Activated effector memory CD4-positive, alpha-beta T cell treated with anti-CD3 and anti-CD28 coated beads, Interleukin-2, amount 50 U/mL, for 16 hours (primary cell): Measurements from ENCODE around the gene SAMSN1.

Source experiments
- DNase-seq: peaks from one replicate; pipeline ENCODE4 v3.0.0-alpha.2; 2020

SAMSN1 gene

DNA sequence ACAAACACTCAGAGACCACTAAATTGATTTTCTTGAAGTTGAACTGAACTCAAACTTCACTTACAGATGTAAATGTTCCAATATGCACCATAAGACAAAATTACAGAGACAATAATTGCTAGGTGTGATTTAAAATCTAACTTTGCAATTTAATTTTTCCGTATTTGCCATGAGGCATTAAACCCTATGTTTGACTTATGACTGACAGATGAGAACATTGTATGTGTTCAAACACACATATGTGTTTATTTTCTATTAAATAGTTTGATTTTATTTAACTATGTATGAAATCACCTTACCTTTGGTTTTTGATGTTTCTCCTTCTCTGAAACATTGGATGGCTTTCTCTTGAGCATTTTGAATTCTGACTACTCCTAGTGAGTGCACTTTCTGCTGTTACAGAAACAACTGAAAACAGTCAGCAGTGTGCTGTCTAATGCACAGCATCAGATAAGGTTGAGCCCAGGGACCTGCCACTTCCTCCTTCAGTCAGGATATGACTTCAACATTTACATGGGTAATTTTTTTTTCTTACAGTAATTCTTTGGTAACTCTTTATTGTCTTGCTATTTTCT lies at the start of gene SAMSN1:
SAMSN1 (minus strand) TSS at position 410 of the 575 bp plus-strand sequence; CDS start at position 356, 54 bp downstream.
- DNase-seq, result peak; percentile 88

DNA sequence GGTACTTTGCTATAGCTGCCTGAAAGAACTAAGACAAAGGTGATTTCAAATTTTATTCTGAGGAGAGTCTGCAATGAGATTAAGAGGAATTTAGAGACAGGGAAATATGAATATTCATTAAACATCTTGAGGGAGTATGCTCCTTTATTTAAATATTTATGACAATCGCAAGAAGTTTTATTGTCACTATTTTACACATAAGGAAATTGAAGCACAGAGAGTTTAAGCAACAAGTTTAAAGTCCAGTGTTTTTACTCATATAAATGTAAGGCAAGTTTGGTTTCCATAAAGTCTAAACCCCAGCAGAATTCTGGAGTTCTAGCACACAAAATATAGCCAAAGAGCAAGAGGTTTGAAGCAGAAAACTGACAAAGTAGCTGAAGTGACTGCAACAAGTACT lies 49.3 kb upstream of the SAMSN1 start:
- DNase-seq, result no peak

DNA sequence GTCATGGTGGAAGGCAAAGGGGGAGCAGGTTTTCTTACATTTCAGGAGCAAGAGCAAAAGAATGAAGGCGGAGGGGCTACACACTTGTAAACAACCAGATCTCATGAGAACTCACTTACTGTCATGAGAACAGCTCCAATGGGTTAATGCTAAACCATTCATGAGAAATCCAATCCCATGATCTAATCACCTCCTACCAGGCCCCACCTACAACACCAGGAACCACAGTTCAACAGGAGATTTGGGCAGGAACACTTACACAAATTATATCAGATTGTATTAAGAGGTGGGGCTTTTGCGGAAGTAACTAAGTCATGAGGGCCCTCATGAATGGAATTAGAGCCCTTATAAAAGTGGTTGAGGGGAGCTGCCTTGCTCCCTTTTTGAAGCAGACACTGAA lies 48.9 kb upstream of the SAMSN1 start:
- DNase-seq, result no peak

DNA sequence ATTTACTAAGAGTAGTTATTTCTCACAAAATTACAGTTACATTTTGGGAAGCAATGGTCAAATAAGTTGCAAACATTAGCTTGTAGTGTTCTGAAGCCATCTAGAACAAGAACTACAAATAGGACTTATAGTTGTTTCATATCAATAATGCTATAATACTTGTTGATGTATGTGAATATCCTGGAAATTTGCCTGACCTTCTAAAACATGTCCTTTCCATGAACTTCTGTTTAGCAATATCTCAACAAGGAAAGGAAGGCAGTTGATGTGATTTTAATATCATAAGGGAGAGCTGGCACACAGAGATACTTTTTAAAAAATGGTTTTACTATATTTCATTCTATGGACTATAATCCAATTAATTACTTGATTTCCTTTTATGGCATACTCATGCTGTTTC lies 47.1 kb upstream of the SAMSN1 start:
- DNase-seq, result no peak

DNA sequence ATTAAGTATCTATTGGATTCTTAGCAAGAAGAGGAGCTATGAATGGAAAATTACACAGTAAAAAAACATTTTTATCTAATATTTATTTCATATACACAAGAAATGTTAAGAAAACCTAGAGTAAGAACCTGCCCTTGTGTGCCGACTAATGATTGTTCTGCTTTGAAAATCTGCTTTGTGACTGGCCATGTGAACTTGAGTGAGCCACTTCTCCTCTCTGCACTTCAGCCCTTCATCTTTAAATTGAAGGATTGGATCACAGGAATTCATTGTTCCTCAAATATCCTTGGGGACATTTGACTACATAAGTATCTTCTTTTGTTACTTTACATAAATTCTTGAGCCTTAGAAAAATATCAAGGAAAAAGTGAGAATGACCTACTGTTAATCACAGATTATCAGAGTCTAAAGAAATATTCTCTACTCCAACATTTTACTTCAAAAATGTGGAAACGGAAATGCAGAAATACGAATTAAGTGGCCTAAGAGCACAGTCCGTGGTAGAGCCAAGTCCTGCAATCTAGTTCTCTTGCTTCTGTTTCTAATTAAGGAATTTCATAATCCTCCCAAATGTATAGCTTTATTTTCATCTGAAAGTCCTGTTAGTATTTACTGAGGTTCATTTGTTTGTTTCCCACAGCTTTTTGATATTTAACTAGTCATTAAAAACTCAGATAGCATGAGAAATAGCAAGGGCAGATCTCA lies 46.3 kb upstream of the SAMSN1 start:
- no peak for DNase-seq

DNA sequence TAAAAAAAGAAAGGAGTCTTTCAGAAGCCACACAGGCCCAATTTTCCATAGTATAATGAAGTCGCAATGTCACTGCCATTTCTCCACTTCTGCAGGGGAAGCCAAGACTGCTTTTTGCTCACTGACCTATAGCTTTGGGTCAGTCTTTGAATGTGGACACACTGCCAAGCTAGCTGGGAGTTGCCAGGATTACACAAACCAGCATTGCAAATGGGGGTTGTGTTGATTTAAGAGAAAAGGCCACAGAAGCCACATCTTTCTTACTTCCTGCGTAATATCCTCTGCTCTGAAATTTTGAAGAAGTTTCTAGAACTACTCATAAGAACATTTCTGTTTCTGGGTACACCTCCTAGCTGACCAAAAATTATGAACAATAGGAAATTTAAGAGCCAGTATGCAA lies 45.8 kb upstream of the SAMSN1 start:
- no peak for DNase-seq

DNA sequence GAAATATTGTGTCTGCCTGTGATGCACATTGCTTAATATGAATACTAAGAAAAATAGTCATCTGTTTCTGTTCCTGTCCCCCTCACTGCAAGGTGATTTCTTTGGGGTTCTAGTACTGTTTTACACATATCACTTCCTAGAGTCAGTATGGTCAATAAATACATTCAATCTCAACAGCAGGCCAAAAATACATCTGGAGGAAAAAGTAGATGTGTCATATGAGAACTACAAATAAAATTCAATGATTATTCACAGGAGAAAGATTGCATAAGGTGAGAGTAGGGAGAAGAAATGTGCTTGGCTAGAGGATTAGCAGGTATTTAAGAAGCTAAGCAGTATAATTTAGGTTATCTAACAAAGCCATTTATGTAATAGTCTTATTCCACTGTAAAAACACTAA lies 45.3 kb upstream of the SAMSN1 start:
- no peak for DNase-seq

DNA sequence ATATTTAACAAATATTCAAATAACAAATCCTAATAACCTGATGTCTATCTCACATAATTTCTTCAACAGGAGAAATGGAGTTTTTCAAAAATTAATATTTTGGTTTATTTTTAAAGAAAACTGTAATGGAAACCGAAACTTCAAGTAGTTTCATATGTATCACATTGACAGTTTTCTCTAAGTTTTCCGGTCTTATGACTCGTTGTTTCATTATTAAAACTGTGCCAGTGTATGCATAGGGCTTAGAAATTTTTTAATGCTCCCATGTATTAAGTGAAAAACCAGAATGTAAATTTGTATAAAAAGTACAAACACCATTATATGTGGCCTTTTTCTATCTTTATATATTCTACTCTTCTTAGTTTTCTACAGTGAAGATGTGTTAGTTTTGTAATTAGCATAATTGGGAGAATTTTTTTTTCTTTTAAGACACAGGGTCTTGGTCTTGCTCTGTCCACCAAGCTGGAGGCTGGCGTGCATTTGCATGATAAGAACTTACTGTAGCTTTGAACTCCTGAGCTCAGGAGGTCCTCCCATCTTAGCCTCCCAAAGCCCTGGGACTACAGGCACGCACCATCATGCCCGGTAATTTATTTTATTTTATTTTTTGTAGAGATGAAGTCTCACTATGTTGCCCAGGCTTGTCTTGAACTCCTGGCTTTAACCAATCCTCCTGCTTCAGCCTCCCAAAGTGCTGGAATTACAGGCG lies 43.9 kb upstream of the SAMSN1 start:
- DNase-seq, result no peak

DNA sequence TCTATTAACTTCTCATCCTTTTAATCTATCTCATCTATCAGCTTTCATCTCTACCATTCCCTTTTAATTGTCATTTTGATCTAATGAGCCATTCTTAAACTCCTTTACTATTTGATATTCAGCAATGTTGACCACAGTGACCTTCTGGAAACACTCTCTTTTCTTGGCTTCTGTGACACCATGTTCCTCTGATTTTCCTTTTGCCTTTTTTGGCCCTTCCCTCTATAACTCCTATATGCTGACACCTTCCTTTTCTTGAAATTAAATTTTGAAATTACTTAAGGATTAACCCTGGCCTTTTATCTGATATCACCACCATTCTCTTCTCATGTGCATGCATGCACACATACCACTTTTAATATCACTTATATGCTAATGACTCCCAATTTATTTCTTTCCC lies 41.2 kb upstream of the SAMSN1 start:
- DNase-seq, result no peak

DNA sequence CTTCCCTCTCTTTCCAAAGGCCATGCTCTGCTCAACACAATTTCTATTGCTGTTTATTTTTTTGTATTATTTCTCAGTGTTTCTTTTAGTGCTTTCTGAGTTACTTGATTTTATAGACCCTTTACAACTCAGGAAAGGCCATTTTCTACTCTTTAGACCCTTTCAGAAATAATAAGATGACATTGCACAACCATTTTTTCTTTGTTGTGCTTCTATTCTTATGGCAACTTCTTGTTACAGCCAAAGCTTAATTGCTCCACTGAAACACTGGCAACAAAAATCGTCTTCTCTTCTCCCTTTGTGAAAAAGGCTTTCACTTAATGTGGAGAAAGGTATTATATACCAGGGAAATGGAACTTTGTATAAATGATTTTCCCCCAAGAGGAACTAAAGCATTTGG lies 39.0 kb upstream of the SAMSN1 start:
- no peak for DNase-seq

DNA sequence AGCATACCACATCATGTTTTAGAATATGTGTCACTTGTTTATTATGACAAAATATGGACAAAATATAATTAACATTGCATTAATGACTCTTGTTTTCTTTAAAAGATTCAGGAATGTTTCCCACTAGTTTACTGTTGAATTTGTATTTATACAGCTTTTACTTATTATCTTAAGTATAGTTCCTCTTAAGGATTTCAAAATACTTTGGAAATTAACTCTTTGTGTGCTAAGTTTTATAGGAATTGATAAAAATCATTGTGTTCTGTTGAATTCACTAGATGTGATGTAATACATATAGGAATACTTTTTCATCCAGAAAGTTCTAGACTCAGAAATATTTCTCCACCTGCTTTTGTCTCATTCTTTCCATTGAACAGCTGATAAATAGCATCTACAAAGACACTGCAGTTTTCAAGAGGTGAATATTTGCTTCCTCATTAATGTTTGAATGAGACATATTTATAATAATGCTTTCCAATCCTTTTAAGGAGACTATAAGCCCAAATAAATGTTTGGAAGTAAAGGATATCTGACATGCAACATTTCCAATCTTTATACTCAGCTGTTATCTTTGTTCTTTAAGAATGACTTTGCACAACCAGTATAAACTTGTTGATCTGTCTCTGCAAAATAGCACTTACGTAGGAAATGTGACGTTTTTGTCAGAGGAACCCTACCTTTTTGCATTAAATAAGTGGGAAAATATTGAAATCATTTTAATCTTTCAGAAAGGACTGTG lies 38.4 kb upstream of the SAMSN1 start:
- no peak for DNase-seq

DNA sequence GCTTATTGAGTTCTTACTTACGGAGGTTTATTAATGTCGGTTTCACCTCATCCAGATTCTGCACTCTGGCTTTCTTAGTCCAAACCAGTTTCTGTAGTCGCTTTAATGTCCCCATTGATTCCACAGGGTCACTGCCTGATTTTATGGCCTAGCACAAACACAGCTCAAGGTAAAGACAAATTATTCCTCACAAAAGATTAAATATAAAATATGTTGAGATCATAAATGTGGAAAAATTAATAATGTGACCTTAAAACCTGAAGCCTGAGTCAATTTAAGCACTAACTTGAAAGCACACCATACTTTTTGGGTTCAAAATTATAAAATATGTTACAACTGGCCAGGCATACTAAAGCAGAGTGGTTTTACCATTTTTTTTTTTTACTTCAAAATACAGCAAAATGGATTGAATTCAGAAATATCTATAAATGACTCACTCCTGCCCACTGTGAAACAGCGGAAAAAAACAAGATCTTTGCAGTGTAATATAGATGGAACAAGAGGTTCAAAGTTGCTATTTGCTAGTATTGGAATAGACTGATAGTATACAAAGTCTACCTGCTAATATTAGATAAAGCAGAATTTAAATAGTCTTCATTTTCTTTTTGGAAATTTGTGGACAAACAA lies 37.6 kb upstream of the SAMSN1 start:
- no peak for DNase-seq

DNA sequence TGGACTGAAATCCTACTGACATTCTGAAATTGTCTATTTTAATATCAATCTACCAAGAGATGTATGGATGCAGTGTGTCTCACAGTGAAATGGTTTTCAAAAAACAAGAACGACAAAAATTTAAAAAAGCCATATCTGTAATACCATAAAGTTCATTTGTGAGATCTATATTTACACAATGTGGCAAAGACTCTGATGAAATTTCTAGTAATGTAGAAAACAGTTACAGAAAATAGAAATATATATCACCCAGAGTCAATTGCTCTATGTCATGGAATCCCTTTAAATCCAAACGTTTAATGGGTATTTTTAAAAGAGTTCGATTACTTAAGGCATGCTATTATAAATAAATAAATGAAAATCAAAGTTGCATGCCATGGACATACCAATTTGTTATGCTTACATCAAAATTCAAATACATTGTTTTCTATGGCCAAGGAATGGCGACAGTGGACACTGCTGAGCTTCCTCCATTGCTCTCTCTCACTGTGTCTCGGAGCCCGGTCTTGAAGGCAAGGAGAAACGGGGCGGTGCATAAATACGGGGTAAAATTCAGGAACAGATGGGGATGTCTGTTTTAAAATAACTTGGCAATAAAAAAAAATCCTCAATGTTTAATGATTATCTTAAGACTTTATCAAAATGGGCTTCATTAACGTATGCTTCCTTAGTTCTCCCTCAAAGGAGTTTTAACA lies 37.0 kb upstream of the SAMSN1 start:
- DNase-seq, result no peak

DNA sequence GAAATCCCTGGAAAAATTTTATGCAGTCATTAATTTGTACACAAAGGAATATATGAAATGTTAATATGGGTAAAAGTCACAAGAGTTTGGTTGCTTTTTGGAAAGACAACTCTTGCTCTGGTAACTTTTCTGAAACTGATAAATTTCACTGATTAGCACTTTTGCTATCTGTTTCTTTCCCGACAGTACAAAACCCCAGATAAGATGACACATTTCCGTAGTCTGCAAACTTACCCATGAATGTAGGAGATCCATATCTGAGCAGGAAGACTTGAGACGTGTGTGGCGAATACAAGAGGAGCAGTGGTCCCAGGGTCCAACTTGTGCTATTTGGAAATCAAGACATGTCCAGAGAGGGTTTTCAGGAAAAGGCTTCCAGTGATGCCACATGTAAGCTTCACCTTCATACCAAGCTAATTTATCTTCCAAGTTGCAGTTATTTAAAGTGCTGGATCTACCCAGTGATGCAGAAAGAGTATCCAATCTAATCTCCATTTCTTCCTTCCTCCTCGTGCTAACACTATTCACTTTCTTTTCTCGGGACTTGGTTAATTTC lies 35.9 kb upstream of the SAMSN1 start:
- DNase-seq, result peak; percentile 64

DNA sequence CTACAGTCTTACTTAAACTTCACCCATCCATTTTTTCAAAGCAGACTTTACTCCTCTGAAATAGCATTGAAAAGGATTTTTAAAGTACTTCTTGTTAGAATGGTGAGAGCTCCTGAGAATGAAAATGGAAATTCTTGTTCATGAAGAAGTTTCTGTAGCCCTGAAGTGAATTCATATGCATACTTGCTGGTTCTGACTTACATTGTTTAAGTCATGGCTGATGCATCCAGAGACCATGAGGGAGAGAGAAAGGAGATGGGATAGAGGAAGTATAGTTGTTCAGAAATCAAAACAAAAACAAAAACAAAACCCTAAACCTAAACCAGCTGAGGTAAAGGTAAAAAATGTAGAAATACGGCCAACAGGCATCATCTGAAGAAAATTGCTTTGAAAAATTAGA lies 27.1 kb upstream of the SAMSN1 start:
- DNase-seq, result no peak

DNA sequence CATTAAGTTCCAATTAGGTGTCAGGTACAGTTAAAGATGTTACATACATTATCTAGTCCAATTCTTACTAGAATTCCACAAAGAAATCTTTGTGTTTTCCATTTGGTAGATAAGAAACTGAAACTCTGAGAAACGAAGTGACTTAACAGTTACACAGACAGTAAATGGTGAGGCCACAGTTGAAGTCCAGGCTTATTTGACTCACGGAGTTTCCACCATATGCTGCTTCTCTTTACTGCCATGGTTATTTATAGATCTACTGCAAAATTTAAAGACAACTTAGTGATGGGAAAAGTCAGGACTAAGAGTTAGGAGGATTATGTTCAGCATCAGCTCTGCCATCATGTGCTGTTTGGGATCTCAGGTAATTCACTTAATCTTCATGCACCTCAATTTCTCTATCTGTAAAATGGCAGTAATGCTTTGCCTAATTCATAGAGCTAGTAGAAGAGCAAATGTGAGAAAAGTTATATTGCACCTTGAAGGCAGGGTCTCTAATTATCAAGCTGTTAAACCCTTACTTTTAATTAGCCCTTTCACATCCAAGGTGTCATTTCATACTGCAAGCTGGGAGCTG lies 26.2 kb upstream of the SAMSN1 start:
- DNase-seq, result no peak

DNA sequence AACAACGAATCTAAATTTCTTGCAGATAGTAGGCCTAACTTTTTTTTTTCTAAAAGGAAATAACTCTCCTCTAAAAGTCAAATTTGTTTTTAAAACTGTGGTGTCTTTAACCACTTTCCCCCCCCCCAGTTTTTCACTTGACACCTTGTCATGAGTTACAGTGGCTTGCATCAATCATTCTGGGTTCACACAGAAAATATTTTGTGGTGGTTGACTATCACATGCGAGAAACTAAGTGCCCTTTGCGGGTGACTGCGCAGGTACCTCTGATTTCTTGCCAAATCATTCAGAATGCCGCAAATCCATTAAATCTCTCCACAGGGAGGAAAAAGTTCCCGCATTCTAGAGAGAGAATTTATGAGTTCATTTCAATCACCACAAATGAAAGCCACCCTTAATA lies 23.8 kb upstream of the SAMSN1 start:
- DNase-seq, result no peak

DNA sequence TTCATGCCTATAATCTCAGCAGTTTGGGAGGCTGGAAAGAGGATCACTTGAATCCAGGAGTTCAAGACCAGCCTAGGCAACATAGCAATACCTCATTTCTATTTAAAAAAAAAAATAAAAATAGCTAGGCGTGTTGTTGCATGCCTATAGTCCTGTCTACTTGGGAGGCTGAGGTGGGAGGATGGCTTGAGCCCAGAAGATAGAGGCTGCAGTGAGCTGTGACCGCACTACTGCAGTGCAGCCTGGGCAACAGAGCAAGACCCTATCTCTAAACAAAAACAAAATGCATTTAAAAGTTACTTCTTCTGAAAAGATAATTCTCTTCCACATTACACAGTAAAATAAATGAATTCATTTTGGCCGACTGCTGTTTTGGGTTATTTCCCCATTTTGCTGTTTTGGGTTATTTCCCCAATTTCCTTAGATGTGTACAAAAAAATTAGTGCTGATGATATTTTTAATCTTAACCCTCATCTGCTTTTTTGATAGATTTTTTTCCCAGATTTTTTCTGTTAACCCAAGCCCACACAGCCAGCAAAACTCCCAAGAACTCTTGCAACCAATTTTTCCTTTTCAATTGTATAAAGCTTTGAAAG lies 23.0 kb upstream of the SAMSN1 start:
- no peak for DNase-seq

DNA sequence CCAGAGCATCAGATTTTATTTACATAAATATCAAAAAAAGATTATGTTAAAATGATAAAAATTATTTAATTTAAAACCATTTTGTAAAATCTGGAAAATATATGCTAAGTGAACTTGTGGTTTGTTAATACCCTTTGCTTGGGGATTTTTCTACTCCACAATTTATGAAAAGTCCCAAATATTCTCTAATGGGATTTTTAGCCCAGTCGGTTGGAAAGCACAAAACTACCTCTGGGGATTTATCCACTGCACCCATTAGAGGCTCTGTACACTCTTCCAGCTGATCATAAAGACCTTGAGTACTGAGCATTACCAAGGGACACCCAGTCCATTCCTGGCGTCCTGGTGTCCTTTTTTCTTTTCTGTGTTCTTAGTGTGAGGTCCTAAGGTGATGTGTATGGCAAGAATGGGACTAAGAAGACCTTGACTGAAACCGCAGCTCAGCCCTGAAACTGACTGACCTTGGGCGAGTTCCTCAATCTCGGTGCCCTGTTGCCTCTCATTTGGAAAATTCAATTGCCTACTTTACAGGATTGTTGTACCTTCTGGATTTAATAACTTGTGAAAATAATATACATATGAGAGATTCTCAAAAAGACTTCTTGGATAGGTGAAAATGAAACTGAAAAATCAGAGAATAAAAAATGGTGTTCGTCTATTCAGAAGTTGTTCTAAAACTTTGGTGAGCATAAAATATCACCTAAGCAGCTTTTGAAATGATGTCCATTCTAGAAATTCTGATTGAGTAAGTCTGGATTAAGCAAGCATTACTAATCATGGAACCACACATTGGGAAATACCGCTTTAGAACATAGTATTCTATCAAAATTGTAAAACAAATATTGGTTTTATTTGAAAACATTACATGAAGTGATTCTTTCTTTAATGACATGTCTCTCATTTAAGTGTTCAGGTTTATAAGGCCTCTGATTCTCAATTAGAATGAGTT lies 21.5 kb upstream of the SAMSN1 start:
- DNase-seq, result no peak

DNA sequence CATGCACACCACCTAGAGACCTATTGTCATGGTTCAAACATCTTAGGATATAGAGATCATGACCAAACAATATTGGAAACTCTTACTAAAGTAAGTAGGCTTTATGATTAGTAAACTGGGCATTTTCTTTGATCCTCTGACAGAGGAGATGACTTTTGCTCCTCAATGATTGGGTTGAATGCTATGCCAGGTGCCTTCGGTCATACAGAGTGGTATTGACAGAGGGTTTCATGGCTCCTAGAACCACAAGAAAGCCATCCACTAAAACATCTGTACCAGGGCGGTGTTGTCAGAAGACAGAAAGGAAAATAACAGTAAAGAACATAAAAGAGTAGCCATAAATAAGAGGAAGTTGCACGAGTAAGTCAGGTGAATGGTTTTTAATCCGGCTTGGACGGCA lies 20.8 kb upstream of the SAMSN1 start:
- no peak for DNase-seq
